Measurements from ENCODE around the gene ZBP1. TPM values are rescaled to one million over a fixed set of nuclear protein-coding genes. Genes with fewer than 3 reads are reported as not detected.
A peak's percentile ranks its signal among the peaks of the same experiment; 100 is the strongest.

ZBP1 gene
- total RNA-seq, 3 donors from 2014 or later (not counting 1 experiment from before 2014, with no cell fraction given), result 95.4 to 99.7 (median 97.8) TPM

DNA sequence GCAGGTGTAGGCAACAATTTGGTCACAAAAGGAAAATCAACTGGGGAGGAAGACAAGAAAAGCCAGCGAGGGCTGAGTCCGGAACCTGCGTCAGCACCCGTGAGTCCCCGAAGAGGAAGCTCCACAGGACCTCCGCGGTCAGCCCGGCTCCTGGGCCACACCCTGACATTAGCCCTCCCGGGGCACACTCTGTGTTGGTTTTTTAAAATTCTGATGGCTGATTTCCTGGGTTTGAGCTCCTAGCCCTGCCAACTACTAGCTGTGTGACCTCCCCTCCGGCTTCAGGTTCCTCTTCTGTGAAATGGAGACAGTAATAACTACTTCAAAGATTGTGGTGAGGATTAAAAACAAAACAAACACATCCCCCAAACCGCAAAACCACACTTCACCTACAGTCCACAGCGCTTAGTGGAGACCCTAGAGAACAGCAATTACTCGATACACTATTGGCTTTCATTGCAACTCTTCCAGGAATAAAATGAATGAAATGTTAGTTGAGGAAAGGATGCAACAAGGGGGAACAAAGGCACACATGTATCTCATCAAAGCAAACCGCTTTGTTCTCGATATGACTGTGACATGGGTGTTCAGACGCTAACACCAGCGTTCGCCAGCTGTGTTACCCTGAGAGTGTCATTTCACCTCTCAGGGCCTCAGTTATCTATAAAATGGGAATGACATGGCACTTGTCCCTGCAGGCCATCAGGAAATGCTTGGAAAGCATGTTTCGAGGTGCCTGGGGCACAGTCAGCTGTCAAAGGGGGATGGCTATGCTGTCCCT lies 985 bp downstream of the ZBP1 start:
- TF ChIP-seq, protein P1, sequence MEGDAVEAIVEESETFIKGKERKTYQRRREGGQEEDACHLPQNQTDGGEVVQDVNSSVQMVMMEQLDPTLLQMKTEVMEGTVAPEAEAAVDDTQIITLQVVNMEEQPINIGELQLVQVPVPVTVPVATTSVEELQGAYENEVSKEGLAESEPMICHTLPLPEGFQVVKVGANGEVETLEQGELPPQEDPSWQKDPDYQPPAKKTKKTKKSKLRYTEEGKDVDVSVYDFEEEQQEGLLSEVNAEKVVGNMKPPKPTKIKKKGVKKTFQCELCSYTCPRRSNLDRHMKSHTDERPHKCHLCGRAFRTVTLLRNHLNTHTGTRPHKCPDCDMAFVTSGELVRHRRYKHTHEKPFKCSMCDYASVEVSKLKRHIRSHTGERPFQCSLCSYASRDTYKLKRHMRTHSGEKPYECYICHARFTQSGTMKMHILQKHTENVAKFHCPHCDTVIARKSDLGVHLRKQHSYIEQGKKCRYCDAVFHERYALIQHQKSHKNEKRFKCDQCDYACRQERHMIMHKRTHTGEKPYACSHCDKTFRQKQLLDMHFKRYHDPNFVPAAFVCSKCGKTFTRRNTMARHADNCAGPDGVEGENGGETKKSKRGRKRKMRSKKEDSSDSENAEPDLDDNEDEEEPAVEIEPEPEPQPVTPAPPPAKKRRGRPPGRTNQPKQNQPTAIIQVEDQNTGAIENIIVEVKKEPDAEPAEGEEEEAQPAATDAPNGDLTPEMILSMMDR (IDR thresholded peaks at IDR 0.05), result no peak
- H3K9me3 Mint-ChIP-seq, result no peaks in the 10 kb centered on the region
- H3K9me3 ChIP-seq (ENCODE audit: control insufficient read depth, insufficient read depth, low read length), result no peaks in the 10 kb centered on the region
- H3K4me1 Mint-ChIP-seq, result peaks cover 54 to 58% of the 10 kb centered on the region in 2 donors
- 1% methylated on average over 15 of the region's 19 CpGs for WGBS (ENCODE audit: insufficient coverage)
- intact Hi-C loops (cut with micrococcal nuclease), result no loop called here
- peak overlapping the region; percentile 90 for H3K4me3 Mint-ChIP-seq
- peaks cover 74% of the 10 kb centered on the region for H3K4me1 ChIP-seq (ENCODE audit: control insufficient read depth, insufficient read depth, low read length)
- no peaks in the 10 kb centered on the region for H3K27me3 Mint-ChIP-seq (ENCODE audit: low read depth in 2 of 2)
- peaks cover 24% of the 10 kb centered on the region for H3K36me3 ChIP-seq (ENCODE audit: control insufficient read depth, insufficient read depth, low read length)
- H3K27ac ChIP-seq (ENCODE audit: low read length), result peak overlapping the region; percentile 95
- ATAC-seq (peak; percentile 51 to 72 (median 56)), DNase-seq (peak; percentile 59 to 86)
- peak overlapping the region; percentile 45 for H3K4me3 ChIP-seq (ENCODE audit: low read length)
- no peaks in the 10 kb centered on the region for H3K27me3 ChIP-seq (ENCODE audit: control insufficient read depth, insufficient read depth, low read length)
- peak overlapping the region; percentile 96 to 97 for H3K27ac Mint-ChIP-seq
- H3K36me3 Mint-ChIP-seq, result peaks cover 6% of the 10 kb centered on the region

DNA sequence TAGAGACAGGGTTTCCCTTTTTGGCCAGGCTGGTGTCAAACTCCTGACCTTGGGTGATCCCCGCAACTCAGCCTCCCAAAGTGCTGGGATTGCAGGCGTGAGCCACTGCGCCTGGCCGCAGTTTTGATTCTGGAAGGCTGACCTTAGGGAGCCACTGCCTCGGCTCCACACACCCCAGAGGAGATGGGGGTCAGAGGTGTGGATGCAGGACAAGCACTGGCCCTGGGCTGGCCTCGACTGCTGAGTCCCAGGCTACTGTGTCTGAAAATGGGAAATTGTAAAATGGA lies 1.5 kb downstream of the ZBP1 start:
- intact Hi-C loops (cut with micrococcal nuclease), result no loop called here
- peaks cover 29% of the 10 kb centered on the region for H3K36me3 ChIP-seq (ENCODE audit: control insufficient read depth, insufficient read depth, low read length)
- Mint-ChIP-seq H3K4me1 (peaks cover 54 to 58% of the 10 kb centered on the region in 2 donors), H3K27ac (peak overlapping the region; percentile 96 to 97), H3K4me3 (peak overlapping the region; percentile 90), H3K9me3 (no peaks in the 10 kb centered on the region), H3K36me3 (peaks cover 6% of the 10 kb centered on the region), H3K27me3 (ENCODE audit: low read depth in 2 of 2) (no peaks in the 10 kb centered on the region)
- TF ChIP-seq, protein P1 (IDR thresholded peaks at IDR 0.05), result no peak
- WGBS (ENCODE audit: insufficient coverage), result 40% methylated on average over 6 of the region's 6 CpGs
- peak overlapping the region; percentile 95 for H3K27ac ChIP-seq (ENCODE audit: low read length)
- peak overlapping the region; percentile 45 for H3K4me3 ChIP-seq (ENCODE audit: low read length)
- no peaks in the 10 kb centered on the region for H3K27me3 ChIP-seq (ENCODE audit: control insufficient read depth, insufficient read depth, low read length)
- no peaks in the 10 kb centered on the region for H3K9me3 ChIP-seq (ENCODE audit: control insufficient read depth, insufficient read depth, low read length)
- no peak for ATAC-seq
- H3K4me1 ChIP-seq (ENCODE audit: control insufficient read depth, insufficient read depth, low read length), result peaks cover 74% of the 10 kb centered on the region
- no peak for DNase-seq

DNA sequence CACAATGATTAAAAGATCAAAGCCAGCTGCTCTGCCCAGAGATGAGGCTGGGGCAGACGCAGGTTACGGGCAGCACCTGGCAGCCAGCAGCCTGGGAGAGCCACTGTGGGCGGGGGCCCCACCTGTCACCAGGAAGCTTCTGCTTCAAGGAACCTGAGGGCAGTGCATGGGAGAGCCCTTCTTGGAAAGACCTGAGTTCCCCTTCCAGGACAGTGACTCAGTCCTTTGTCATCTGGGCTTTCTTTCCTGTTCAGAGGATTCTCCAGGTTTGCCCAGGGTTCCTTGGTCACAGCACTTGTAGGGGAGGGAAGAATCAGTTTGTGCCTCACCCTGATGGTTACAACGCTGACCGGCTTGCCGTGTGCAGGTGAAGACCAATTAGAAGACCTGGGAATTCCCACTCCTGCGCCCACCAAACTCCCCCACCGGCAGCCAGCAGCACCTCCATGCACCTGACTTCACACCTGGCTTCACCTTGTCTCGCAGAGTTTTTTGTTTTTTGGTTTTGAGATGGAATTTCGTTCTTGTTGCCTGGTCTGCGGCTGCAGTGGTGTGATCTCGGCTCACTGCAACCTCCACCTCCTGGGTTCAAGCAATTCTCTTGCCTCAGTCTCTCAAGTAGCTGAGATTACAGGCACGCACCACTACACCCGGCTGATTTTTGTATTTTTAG lies 2.0 kb downstream of the ZBP1 start:
- peak; percentile 18 to 50 for DNase-seq
- WGBS (ENCODE audit: insufficient coverage), result 42% methylated on average over 14 of the region's 14 CpGs
- Histone ChIP-seq H3K4me1 (ENCODE audit: control insufficient read depth, insufficient read depth, low read length) (peaks cover 74% of the 10 kb centered on the region), H3K27me3 (ENCODE audit: control insufficient read depth, insufficient read depth, low read length) (no peaks in the 10 kb centered on the region), H3K27ac (ENCODE audit: low read length) (peak overlapping the region; percentile 95), H3K9me3 (ENCODE audit: control insufficient read depth, insufficient read depth, low read length) (no peaks in the 10 kb centered on the region), H3K36me3 (ENCODE audit: control insufficient read depth, insufficient read depth, low read length) (peaks cover 33% of the 10 kb centered on the region), H3K4me3 (ENCODE audit: low read length) (peak overlapping the region; percentile 45)
- no peak for ATAC-seq
- Mint-ChIP-seq H3K9me3 (no peaks in the 10 kb centered on the region), H3K36me3 (peaks cover 6% of the 10 kb centered on the region), H3K4me1 (peaks cover 54 to 58% of the 10 kb centered on the region in 2 donors), H3K4me3 (peak overlapping the region; percentile 90), H3K27ac (peak overlapping the region; percentile 96 to 97), H3K27me3 (ENCODE audit: low read depth in 2 of 2) (no peaks in the 10 kb centered on the region)
- TF ChIP-seq, protein P1 (IDR thresholded peaks at IDR 0.05), result no peak
- intact Hi-C loops (cut with micrococcal nuclease), result no loop called here
